ENCODE measurements around the gene SETD1A. TPM values are rescaled to one million over a fixed set of nuclear protein-coding genes. Genes with fewer than 3 reads are reported as not detected.
A peak's percentile ranks its signal among the peaks of the same experiment; 100 is the strongest.

SETD1A gene
- total and polyA plus RNA-seq, 9 of the 15 experiments (the other 6 are each of a cell fraction or from before 2014, with no cell fraction given), result 0.08 to 36.0 (median 4.2) TPM

DNA sequence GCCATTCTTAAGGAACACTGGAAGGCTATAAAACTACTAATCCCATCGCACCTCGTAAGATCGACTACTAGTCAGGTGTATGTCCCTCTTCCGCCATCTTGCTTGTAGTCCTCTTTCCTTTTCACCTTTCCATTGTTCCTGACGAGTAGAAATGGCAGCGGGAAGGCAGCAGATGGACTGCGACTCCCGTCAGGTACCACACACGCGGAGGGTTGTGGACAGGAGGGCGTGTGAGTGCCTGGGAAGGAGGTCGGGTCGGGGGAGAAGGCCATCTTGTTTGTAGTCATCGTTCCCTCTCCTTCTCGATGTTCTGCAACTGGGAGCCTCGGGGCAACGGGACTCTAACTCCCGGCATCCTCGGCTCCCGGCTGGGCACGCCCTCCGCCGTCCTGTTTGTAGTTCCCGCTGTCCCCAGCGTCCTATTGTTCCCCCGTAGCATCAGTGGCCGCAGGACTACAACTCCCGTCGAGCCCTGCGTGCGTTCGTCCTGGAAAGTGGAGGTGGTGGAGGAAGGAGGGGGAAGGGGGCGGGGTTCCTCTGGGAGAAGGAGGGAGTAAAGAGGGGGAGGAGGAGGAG, 34.5 kb upstream of the SETD1A start (continued):
- TF ChIP-seq, protein P1, sequence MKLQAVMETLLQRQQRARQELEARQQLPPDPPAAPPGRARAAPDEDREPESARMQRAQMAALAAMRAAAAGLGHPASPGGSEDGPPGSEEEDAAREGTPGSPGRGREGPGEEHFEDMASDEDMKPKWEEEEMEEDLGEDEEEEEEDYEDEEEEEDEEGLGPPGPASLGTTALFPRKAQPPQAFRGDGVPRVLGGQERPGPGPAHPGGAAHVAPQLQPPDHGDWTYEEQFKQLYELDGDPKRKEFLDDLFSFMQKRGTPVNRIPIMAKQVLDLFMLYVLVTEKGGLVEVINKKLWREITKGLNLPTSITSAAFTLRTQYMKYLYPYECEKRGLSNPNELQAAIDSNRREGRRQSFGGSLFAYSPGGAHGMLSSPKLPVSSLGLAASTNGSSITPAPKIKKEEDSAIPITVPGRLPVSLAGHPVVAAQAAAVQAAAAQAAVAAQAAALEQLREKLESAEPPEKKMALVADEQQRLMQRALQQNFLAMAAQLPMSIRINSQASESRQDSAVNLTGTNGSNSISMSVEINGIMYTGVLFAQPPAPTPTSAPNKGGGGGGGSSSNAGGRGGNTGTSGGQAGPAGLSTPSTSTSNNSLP (IDR thresholded peaks at IDR 0.05; ENCODE audit: borderline replicate concordance, low read depth, low read length), result no peak
- TF ChIP-seq JUND (IDR thresholded peaks at IDR 0.05; ENCODE audit: borderline replicate concordance, low read depth, low read length) (peak; percentile 9; the same call in 1 of the 2 replicates), JUND (tag; IDR thresholded peaks at IDR 0.05; ENCODE audit: borderline replicate concordance, low read depth, low read length) (no peak; the same call in 2 of the 3 replicates), RBM39 (optimal IDR thresholded peaks at IDR 0.05; ENCODE audit: low read depth, low read length) (peak; percentile 68), NR4A1 (CRISPR knock-in tag; IDR thresholded peaks at IDR 0.05) (no peak), NR4A1 (tag; IDR thresholded peaks at IDR 0.05) (peak; percentile 92), ZFP1 (CRISPR knock-in tag; IDR thresholded peaks at IDR 0.05) (no peak), ZC3H8 (IDR thresholded peaks at IDR 0.05) (no peak), PHB (CRISPR knock-in tag; IDR thresholded peaks at IDR 0.05) (no peak), ZNF134 (CRISPR knock-in tag; conservative IDR thresholded peaks at IDR 0.05) (peak; percentile 77), CREM (IDR thresholded peaks at IDR 0.05; ENCODE audit: low read depth) (peak; percentile 95), SETDB1 (IDR thresholded peaks at IDR 0.05; ENCODE audit: low read length) (no peak), ILK (tag; IDR thresholded peaks at IDR 0.05; ENCODE audit: borderline replicate concordance, low read depth) (no peak), RFX1 (IDR thresholded peaks at IDR 0.05) (no peak), ZBTB1 (CRISPR knock-in tag; IDR thresholded peaks at IDR 0.05; ENCODE audit: borderline replicate concordance, low read depth) (no peak), ZNF583 (CRISPR knock-in tag; IDR thresholded peaks at IDR 0.05) (peak; percentile 73; the same call in 1 of the 2 replicates), ZNF197 (CRISPR knock-in tag; IDR thresholded peaks at IDR 0.05; ENCODE audit: low read depth) (peak; percentile 94; the same call in 1 of the 2 replicates), ELF4 (CRISPR knock-in tag; IDR thresholded peaks at IDR 0.05) (peak; percentile 87), XRCC3 (IDR thresholded peaks at IDR 0.05) (no peak)
- TF ChIP-seq, protein P2, sequence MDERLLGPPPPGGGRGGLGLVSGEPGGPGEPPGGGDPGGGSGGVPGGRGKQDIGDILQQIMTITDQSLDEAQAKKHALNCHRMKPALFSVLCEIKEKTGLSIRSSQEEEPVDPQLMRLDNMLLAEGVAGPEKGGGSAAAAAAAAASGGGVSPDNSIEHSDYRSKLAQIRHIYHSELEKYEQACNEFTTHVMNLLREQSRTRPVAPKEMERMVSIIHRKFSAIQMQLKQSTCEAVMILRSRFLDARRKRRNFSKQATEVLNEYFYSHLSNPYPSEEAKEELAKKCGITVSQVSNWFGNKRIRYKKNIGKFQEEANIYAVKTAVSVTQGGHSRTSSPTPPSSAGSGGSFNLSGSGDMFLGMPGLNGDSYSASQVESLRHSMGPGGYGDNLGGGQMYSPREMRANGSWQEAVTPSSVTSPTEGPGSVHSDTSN (CRISPR knock-in tag; IDR thresholded peaks at IDR 0.05; ENCODE audit: low read depth), result no peak
- TF ChIP-seq, protein P2 (tag; conservative IDR thresholded peaks at IDR 0.05; ENCODE audit: low read depth), result 0 out of 2 replicates have a peak, but pooled peaks have one; percentile 11
- TF ChIP-seq, protein P3, sequence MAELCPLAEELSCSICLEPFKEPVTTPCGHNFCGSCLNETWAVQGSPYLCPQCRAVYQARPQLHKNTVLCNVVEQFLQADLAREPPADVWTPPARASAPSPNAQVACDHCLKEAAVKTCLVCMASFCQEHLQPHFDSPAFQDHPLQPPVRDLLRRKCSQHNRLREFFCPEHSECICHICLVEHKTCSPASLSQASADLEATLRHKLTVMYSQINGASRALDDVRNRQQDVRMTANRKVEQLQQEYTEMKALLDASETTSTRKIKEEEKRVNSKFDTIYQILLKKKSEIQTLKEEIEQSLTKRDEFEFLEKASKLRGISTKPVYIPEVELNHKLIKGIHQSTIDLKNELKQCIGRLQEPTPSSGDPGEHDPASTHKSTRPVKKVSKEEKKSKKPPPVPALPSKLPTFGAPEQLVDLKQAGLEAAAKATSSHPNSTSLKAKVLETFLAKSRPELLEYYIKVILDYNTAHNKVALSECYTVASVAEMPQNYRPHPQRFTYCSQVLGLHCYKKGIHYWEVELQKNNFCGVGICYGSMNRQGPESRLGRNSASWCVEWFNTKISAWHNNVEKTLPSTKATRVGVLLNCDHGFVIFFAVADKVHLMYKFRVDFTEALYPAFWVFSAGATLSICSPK (IDR thresholded peaks at IDR 0.05; ENCODE audit: borderline replicate concordance), result no peak
- TF ChIP-seq, protein P4, sequence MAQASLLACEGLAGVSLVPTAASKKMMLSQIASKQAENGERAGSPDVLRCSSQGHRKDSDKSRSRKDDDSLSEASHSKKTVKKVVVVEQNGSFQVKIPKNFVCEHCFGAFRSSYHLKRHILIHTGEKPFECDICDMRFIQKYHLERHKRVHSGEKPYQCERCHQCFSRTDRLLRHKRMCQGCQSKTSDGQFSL (CRISPR knock-in tag; IDR thresholded peaks at IDR 0.05), result peak; percentile 93; the same call in 1 of the 2 replicates
- TF ChIP-seq, protein P4 (tag; IDR thresholded peaks at IDR 0.05), result no peak; a peak in 1 of 4 replicates
